ENCODE data around the gene TSPAN4.

Gene TSPAN4

GRCh38 chr11:824942-825341, 17.7 kb upstream of the TSPAN4 start:
- no peak for DNase-seq

- DNase-seq = no peak
These were observed 17.1 kb upstream of the TSPAN4 start for GRCh38 chr11:825366-826226.

DNA sequence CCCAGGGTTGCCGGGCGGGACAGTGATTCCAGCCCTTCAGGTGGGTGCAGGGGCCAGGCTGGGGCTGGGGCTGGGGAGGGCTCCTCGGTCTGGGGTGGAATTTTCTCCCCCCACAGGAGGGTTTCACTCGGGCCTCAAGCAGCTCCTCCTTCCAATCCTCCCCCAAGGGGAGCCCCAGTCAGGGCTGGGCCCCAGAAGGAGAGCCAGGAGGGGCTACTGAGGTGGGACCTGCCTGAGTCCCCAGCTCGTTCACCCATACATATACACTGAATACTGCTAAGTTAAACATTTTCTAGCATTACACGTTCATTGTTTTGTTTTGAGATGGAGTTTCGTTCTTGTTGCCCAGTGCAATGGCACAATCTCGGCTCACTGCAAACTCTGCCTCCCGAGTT, 16.4 kb upstream of the TSPAN4 start:
- no peak for DNase-seq

- DNase-seq = no peak
These were observed 15.9 kb upstream of the TSPAN4 start for GRCh38 chr11:826836-827145.

GRCh38 chr11:827146-827896, 15.3 kb upstream of the TSPAN4 start:
- no peak for DNase-seq

- no peak for DNase-seq
These were observed 14.8 kb upstream of the TSPAN4 start, which contains the start of gene CRACR2B for GRCh38 chr11:827897-828192. CRACR2B (plus strand) TSS chr11:827919; CDS start chr11:828608, 689 bp downstream.

- DNase-seq = no peak
These were observed 14.0 kb upstream of the TSPAN4 start for GRCh38 chr11:828506-829175.

- no peak for DNase-seq
These were observed 13.3 kb upstream of the TSPAN4 start for GRCh38 chr11:829176-829846.

- DNase-seq = no peak
These were observed 12.8 kb upstream of the TSPAN4 start for GRCh38 chr11:829847-830294.

GRCh38 chr11:830295-831117, 12.1 kb upstream of the TSPAN4 start:
- DNase-seq = peak; percentile 66

DNA sequence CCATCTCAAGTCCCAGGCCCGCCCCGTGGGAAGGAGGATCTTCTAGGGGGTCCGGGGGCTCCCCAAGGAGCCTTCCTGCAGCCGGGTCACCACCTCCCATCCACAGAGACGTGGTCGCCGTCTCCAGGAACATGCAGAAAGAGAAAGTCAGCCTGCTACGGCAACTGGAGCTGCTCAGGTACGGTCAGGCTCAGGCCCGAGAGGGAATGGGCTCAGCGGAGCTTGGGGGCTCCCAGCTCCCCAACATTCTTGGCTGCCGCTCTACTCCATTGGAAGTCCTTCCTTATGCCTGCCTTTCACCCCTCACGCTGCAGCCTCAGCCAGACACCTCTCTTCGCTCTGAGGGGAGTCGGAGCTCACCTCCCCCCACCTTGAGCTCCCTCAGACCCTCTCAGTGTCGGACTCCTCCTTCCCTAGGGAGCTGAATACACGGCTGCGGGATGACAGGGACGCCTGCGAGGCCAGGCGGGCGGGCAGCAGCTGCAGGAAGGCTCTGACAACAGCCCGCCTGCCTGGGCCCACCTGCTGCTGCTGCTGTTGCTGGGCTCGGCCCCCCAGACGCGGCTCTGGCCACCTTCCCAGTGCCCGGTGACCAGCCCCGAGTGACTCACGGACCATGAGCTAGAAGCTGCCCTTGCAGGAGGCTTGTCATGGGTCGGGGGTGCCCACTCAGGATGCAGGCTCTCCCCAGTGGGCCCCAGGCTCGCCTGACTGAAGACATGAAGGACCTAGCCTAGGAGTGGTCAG, 11.4 kb upstream of the TSPAN4 start:
- DNase-seq = peak; percentile 23

GRCh38 chr11:831961-832528, 10.6 kb upstream of the TSPAN4 start:
- peak; percentile 25 for DNase-seq

DNA sequence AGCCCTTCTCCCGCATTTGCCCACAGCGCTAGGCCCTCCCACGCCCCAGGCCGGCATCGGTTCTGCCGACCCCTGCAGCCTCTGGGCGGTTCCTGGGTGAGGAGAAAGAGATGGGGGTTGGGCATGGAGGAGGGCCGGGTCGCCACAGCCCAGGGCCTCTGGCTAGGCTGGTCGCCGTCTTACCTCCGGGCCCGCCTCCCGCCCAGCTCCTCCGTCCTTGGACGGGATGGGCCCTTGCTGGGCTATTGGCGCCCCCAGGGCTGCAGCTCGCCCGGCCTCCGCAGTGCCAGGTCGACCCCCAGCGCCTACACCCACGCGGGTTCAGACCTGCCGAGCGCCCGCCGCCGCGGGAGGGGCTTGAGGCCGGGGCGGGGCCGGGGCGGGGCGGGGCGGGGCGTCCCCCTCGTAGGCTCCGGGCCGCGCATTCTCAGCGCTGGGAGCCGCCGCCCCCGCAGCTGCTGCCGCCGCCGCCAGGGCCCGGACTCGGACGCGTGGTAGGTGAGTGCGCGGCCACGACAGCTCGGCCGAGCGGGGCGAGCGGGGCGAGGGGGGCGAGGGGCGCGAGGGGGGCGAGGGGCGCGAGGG, 10.0 kb upstream of the TSPAN4 start, which contains the start of gene CD151:
Gene CD151 (plus strand): TSS at position 424 of the 585 bp plus-strand sequence. CDS start 3,118 bp downstream, outside the sequence.
- DNase-seq = peak; percentile 60

DNA sequence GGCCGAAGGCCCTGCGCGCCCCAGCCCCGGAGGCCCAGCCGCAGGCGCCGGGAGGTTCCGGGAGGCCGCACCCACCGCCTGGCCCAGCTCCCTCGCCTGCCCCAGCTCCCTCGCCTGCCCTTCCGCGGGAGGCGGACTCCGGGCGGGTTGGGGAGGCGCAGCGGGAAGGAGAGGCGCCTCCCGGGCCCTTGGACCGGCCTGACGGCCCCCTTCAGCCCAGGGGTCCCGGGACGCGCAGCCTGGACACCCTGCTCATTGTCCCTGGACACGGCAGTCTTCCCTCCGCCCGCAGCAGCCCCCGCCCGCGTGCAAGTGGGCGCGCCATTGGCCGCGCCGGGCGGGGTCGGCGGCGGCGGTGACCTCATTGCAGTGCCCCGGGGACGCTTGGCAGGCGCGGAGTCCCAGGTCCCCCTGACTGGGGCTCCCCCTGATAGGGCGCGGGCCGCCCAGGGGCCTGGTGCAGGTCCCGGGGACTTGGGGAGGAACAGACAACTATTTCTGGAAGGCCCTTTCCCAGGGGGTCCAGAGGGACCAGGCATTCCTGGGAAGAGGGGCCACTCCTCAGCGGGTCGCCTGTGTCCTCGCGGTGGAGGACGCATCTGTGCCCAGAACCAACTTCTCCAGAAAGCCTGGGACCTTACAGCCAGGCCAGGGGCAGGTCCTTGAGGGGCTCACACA, 9.4 kb upstream of the TSPAN4 start:
- DNase-seq = peak; percentile 53

GRCh38 chr11:833849-834311, 8.8 kb upstream of the TSPAN4 start:
- peak; percentile 18 for DNase-seq

- peak; percentile 31 for DNase-seq
These were observed 8.0 kb upstream of the TSPAN4 start for GRCh38 chr11:834371-835316.

- no peak for DNase-seq
These were observed 6.4 kb upstream of the TSPAN4 start for GRCh38 chr11:836274-836673.

- no peak for DNase-seq
These were observed 6.0 kb upstream of the TSPAN4 start for GRCh38 chr11:836700-837099.
